A673 (cell line): ENCODE measurements around the gene PRKCQ. TPM values are rescaled to one million over a fixed set of nuclear protein-coding genes. Genes with fewer than 3 reads are reported as not detected.

Source experiments
- BruUV-seq: library from RNA; stranded (reverse); fragments of 400-500 nt; replicated peaks from 2 replicates; lab custom pipeline; 2021; lab: Mats Ljungman, UMichigan
- CTCF ChIA-PET: fragments of 300-600 bp; sonication (Branson Sonifier 250); formaldehyde crosslinking; loops from one replicate; lab custom pipeline; 2022; ENCODE audit warnings: antibody characterized with exemption; lab: Charles Lee
- POLR2A ChIA-PET: fragments of 300-600 bp; sonication (Branson Sonifier 250); formaldehyde crosslinking; loops from one replicate; lab custom pipeline; 2022; ENCODE audit warnings: antibody characterized with exemption; ENCODE audit not compliant: low non-redundant PET; lab: Charles Lee
- DNase-seq: peaks from one replicate; pipeline ENCODE4 v3.0.0-alpha.2; 2015; ENCODE audit warnings: low spot score
- H3K27ac ChIP-seq: fragments of 200-600 bp; sonication (generic); 2 replicates; pipeline ENCODE4 v1.5.1; 2016; ENCODE audit warnings: mixed run types, low read depth, mild to moderate bottlenecking, mixed read lengths, antibody characterized with exemption, low read length; ENCODE audit not compliant: poor library complexity, severe bottlenecking
- H3K27me3 ChIP-seq: fragments of 200-600 bp; sonication (generic); replicated peaks from 2 replicates; pipeline ENCODE4 v1.6.1; 2017; ENCODE audit warnings: mixed run types, low read depth, mild to moderate bottlenecking, mixed read lengths, antibody characterized with exemption, low read length; ENCODE audit not compliant: insufficient read depth, poor library complexity
- H3K36me3 ChIP-seq: fragments of 200-600 bp; sonication (generic); 2 replicates; pipeline ENCODE4 v1.6.1; 2016; ENCODE audit warnings: mixed run types, mild to moderate bottlenecking, mixed read lengths, antibody characterized with exemption, low read length; ENCODE audit not compliant: insufficient read depth, poor library complexity, severe bottlenecking
- H3K4me1 ChIP-seq: fragments of 200-600 bp; sonication (generic); 2 replicates; pipeline ENCODE4 v1.6.1; 2017; ENCODE audit warnings: mixed run types, mild to moderate bottlenecking, mixed read lengths, antibody characterized with exemption, low read length; ENCODE audit not compliant: insufficient read depth, poor library complexity, severe bottlenecking
- H3K4me3 ChIP-seq: fragments of 200-600 bp; sonication (generic); 2 replicates; pipeline ENCODE4 v1.5.1; 2016; ENCODE audit warnings: low read depth, mixed run types, mild to moderate bottlenecking, mixed read lengths, low read length; ENCODE audit not compliant: poor library complexity, severe bottlenecking
- H3K9me3 ChIP-seq: fragments of 200-600 bp; sonication (generic); 2 replicates; pipeline ENCODE4 v1.6.1; 2016; ENCODE audit warnings: mixed run types, low read depth, mild to moderate bottlenecking, mixed read lengths, antibody characterized with exemption, low read length; ENCODE audit not compliant: poor library complexity, severe bottlenecking
- EZH2 ChIP-seq: fragments of 200-600 bp; sonication (generic); IDR thresholded peaks from 2 replicates; pipeline ENCODE4 v1.6.1; 2017; ENCODE audit warnings: borderline replicate concordance, low read depth, mild to moderate bottlenecking, mixed read lengths, antibody characterized with exemption, low read length; ENCODE audit not compliant: poor library complexity, severe bottlenecking
- intact Hi-C: fragments of 100-400 bp; cut with micrococcal nuclease; formaldehyde crosslinking; loops from one replicate; pipeline ENCODE4 v1.10.0; 2022; ENCODE audit not compliant: unreplicated experiment
- total RNA-seq: library from RNA; stranded (reverse); gene quantifications from 2 replicates; pipeline ENCODE4 v1.2.3, GENCODE V29; 2021
- TF ChIP-seq, protein P1 (sequence below): fragments of 300-800, 200-600 bp; sonication (generic); conservative IDR thresholded peaks from 2 replicates; pipeline ENCODE4 v1.5.1; 2017; ENCODE audit warnings: low read depth, mild to moderate bottlenecking, antibody characterized with exemption, low read length, moderate library complexity, mixed read lengths

PRKCQ gene
- total RNA-seq, 1 experiment from 2014 or later, result not detected

DNA sequence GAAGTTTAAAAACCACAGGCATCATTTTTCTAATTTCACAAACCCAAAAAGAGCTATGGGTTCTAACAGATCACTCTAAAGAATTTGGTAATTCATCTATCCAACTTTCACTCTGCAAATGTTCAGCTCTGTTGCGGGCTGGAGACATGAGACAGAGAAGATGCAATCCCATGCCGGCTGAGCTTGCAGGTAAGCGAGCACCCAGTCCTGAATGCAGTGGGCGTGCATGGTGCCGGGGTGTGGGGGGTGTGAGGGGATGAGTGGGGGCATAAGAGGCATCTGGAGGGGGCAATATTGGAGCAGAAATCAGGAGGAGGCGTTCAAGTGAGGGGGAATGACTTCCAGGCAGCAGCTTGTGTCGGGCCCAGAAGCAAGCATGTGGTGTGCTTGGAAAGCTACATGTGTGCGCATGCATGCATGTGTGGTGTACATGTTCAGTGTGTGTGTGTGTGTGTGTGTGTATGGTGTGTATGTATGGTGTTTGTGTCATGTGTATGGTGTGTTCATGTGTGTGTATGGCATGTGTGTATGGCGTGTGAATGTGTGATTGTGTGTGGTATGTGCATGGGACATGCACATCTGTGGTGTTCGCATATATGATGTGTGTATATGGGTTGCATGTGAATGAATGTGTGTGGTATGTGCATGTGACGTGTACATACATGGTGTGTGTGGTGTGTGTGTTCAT, 172.9 kb downstream of the PRKCQ start:
- no peak for TF ChIP-seq EZH2
- TF ChIP-seq, protein P1, sequence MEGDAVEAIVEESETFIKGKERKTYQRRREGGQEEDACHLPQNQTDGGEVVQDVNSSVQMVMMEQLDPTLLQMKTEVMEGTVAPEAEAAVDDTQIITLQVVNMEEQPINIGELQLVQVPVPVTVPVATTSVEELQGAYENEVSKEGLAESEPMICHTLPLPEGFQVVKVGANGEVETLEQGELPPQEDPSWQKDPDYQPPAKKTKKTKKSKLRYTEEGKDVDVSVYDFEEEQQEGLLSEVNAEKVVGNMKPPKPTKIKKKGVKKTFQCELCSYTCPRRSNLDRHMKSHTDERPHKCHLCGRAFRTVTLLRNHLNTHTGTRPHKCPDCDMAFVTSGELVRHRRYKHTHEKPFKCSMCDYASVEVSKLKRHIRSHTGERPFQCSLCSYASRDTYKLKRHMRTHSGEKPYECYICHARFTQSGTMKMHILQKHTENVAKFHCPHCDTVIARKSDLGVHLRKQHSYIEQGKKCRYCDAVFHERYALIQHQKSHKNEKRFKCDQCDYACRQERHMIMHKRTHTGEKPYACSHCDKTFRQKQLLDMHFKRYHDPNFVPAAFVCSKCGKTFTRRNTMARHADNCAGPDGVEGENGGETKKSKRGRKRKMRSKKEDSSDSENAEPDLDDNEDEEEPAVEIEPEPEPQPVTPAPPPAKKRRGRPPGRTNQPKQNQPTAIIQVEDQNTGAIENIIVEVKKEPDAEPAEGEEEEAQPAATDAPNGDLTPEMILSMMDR, result no peak
- no TSS peak for BruUV-seq
- H3K4me1 ChIP-seq, result peaks cover 6% of the 10 kb centered on the region
- no peaks in the 10 kb centered on the region for H3K9me3 ChIP-seq
- CTCF ChIA-PET, result interaction anchor here (0.7 to 1.5 kb wide), 3 partner anchors 188 to 321 kb away, joined by 3 to 11 read pairs (median 7); partner anchors contain the start of gene PFKFB3
- no peak overlapping the region for H3K4me3 ChIP-seq
- H3K27me3 ChIP-seq, result peaks cover 40% of the 10 kb centered on the region
- intact Hi-C loops, result loop anchor here (5.0 to 10.0 kb wide), 2 partner anchors 455 to 962 kb away; no protein-coding TSS in a partner anchor
- POLR2A ChIA-PET, result no interaction called here
- no peak overlapping the region for H3K27ac ChIP-seq
- no peak for DNase-seq
- H3K36me3 ChIP-seq, result no peaks in the 10 kb centered on the region

DNA sequence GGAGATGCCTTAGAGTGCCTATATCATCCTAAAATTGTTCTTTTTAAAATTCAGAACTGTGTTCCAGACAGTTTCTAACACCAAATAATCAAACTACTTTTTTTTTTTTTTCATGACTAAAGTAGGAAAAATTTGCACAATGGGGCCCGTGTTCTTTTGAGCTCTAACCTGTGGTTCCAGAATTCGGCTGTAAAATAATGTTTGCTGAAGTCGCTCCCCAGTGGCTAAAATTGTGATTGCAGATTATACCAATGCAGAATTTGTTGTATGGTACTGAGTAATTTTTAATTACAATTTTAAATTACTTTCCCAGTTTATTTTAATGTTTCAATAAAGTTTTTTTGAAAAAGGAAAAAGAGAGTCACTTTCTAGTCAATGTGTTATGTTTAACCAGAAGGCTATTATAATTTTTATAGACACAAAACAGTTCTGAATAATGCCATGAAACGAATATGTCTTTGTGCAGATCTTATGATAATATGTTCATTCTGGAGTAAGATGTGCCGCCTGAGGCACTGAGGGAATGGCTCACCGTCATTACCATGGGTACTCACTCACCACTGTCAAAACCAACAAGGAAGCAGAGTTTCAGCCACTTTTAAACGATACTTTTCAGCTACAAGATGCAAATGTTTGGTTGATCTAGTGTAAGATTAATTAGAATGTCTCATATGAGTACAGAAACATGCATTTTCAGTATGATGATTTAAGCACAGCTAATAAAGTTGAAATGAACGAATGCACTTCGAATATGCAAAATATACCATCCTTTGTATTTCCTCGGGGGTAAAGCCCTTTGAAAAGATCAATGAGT, 173.6 kb downstream of the PRKCQ start:
- ChIA-PET CTCF (interaction anchor here (0.6 to 1.5 kb wide), 4 partner anchors 161 to 320 kb away, joined by 3 to 11 read pairs (median 5); partner anchors contain the start of gene PFKFB3), POLR2A (interaction anchor here (0.6 kb wide), 2 partner anchors 510 to 1168 kb away, joined by 6 to 8 read pairs; no protein-coding TSS in a partner anchor)
- intact Hi-C loops, result loop anchor here (5.0 to 10.0 kb wide), 2 partner anchors 454 to 962 kb away; no protein-coding TSS in a partner anchor
- Histone ChIP-seq H3K36me3 (no peaks in the 10 kb centered on the region), H3K9me3 (no peaks in the 10 kb centered on the region), H3K27me3 (peaks cover 32% of the 10 kb centered on the region), H3K4me1 (peaks cover 9% of the 10 kb centered on the region), H3K4me3 (no peak overlapping the region), H3K27ac (no peak overlapping the region)
- peak; percentile 52 for DNase-seq
- TF ChIP-seq, protein P1, result peak; percentile 66
- no peak for TF ChIP-seq EZH2
- BruUV-seq, result no TSS peak

DNA sequence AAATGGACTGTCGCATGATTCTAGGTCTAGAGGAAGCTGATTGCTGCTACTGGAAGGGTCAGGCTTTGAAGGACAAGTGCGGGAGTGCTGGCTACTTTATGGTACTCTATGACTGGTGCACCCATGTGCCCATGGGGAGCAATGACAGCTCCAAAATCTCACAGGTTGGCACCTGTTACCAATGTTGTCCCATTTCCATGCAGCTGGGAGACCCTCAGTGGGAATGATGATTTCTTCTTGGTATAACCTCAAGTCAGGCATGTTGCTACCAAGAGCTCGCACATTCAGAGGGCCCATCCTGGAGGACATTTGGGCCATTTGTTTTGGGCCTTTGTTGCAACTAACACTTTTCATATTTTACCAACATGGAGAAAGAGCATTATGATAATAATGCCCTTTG, 174.4 kb downstream of the PRKCQ start:
- no peak overlapping the region for H3K27ac ChIP-seq
- TF ChIP-seq, protein P1, result no peak
- no peak for TF ChIP-seq EZH2
- no peak for DNase-seq
- ChIA-PET POLR2A (no interaction called here), CTCF (interaction anchor here (0.6 to 1.5 kb wide), 2 partner anchors 161 to 203 kb away, joined by 3 to 11 read pairs; partner anchors contain the start of gene PFKFB3)
- H3K27me3 ChIP-seq, result peaks cover 27% of the 10 kb centered on the region
- H3K4me1 ChIP-seq, result peaks cover 11% of the 10 kb centered on the region
- intact Hi-C loops, result loop anchor here (5.0 to 10.0 kb wide), 2 partner anchors 453 to 961 kb away; no protein-coding TSS in a partner anchor
- BruUV-seq, result no TSS peak
- H3K36me3 ChIP-seq, result no peaks in the 10 kb centered on the region
- H3K9me3 ChIP-seq, result no peaks in the 10 kb centered on the region
- no peak overlapping the region for H3K4me3 ChIP-seq
